Measurements from ENCODE around the gene NTHL1. TPM values are rescaled to one million over a fixed set of nuclear protein-coding genes. Genes with fewer than 3 reads are reported as not detected.
"Not testable (repeated sequence)": the region's sequence is repeated elsewhere in the genome, so short reads cannot be mapped to it uniquely, and the experiment has no call there.

The NTHL1 gene
- total RNA-seq, 4 donors from 2014 or later, result 22.8 to 56.7 (median 28.1) TPM

DNA sequence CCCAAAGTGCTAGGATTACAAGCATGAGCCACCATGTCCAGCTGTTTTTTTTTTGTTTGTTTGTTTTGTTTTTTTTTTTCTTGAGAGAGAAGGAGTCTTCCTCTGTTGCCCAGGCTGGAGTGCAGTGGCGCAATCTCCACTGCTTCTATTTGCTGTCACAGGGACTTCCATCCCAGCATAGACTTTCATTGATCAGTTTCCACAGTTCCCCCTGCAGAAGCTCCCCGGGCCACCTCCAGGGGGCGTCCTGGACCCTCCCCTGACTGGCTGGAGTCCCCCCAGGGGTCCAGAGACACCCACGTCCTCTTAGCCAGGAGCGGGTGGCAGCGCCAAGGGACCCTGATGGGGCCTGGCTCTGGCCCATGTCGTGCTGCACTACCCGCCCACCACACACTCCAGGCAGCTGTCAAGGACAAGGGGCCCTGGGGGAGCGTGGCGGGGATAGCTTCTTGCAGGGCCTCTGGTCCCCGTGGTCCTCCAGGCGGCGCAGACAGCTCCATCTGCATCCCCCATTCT is 31.2 kb downstream of the NTHL1 start:
- no peak overlapping the region for H3K27ac ChIP-seq
- no peaks in the 10 kb centered on the region for H3K36me3 ChIP-seq
- H3K27me3 ChIP-seq, result peaks cover 0 to 25% of the 10 kb centered on the region in 2 donors
- no peak overlapping the region for H3K4me3 ChIP-seq
- DNase-seq (ENCODE audit: low spot score in 2 of 2), result no peak
- no peak for TF ChIP-seq POLR2A (IDR thresholded peaks at IDR 0.05)
- no peak for TF ChIP-seq CTCF (IDR thresholded peaks at IDR 0.05)
- TF ChIP-seq EP300 (IDR thresholded peaks at IDR 0.05), result no peak
- no peaks in the 10 kb centered on the region for H3K9me3 ChIP-seq
- peaks cover 0 to 17% (median 4%) of the 10 kb centered on the region in 4 donors for H3K4me1 ChIP-seq
- 29 to 35% methylated on average over 11 to 13 of the region's 13 CpGs for WGBS, 2 donors

GRCh38 chr16:2015947-2016208 is 31.8 kb downstream of the NTHL1 start:
- 76 to 84% methylated on average over 7 of the region's 7 CpGs for WGBS, 2 donors
- Histone ChIP-seq H3K27me3 (peaks cover 0 to 19% of the 10 kb centered on the region in 2 donors), H3K27ac (no peak overlapping the region), H3K36me3 (no peaks in the 10 kb centered on the region), H3K9me3 (no peaks in the 10 kb centered on the region), H3K4me3 (no peak overlapping the region), H3K4me1 (peaks cover 0 to 17% (median 4%) of the 10 kb centered on the region in 4 donors)
- no peak for TF ChIP-seq EP300 (IDR thresholded peaks at IDR 0.05)
- TF ChIP-seq POLR2A (IDR thresholded peaks at IDR 0.05), result no peak
- no peak for TF ChIP-seq CTCF (IDR thresholded peaks at IDR 0.05)
- no peak for DNase-seq (ENCODE audit: low spot score in 2 of 2)

GRCh38 chr16:2015117-2015946 is 32.3 kb downstream of the NTHL1 start:
- 80 to 88% methylated on average over 24 of the region's 24 CpGs for WGBS, 2 donors
- DNase-seq (ENCODE audit: low spot score in 2 of 2), result no peak
- Histone ChIP-seq H3K9me3 (no peaks in the 10 kb centered on the region), H3K4me1 (peaks cover 0 to 17% (median 7%) of the 10 kb centered on the region in 4 donors), H3K36me3 (no peaks in the 10 kb centered on the region), H3K4me3 (no peak overlapping the region), H3K27ac (no peak overlapping the region), H3K27me3 (peaks cover 0 to 14% of the 10 kb centered on the region in 2 donors)
- TF ChIP-seq EP300 (IDR thresholded peaks at IDR 0.05) (no peak), CTCF (IDR thresholded peaks at IDR 0.05) (no peak), POLR2A (IDR thresholded peaks at IDR 0.05) (no peak)

DNA sequence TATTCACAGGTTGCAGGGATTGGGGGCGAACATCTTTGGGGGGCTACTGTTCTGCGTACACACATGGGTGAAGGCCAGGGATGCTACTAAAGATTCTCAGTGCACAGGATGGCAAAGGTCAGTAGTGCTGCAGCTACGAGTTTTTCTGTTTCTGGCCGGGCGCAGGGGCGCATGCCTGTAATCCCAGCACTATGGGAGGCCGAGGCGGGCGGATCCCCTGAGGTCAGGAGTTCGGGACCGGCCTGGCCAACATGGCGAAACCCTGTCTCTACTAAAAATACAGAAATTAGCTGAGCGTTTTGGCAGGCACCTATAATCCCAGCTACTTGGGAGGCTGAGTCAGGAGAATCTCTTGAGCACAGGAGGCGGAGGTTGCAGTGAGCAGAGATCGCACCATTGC is 34.1 kb downstream of the NTHL1 start:
- H3K4me3 ChIP-seq, result no peak overlapping the region
- no peak for DNase-seq (ENCODE audit: low spot score in 2 of 2)
- 73 to 81% methylated on average over 15 of the region's 15 CpGs for WGBS, 2 donors
- no peak for TF ChIP-seq EP300 (IDR thresholded peaks at IDR 0.05)
- TF ChIP-seq CTCF (IDR thresholded peaks at IDR 0.05), result no peak
- no peak for TF ChIP-seq POLR2A (IDR thresholded peaks at IDR 0.05)
- no peak overlapping the region for H3K27ac ChIP-seq
- peaks cover 0 to 15% (median 14%) of the 10 kb centered on the region in 4 donors for H3K4me1 ChIP-seq
- H3K36me3 ChIP-seq, result no peaks in the 10 kb centered on the region
- H3K9me3 ChIP-seq, result no peaks in the 10 kb centered on the region
- H3K27me3 ChIP-seq, result no peaks in the 10 kb centered on the region

- WGBS, 2 donors, result 81 to 91% methylated on average over 9 of the region's 9 CpGs
- H3K4me3 ChIP-seq; H3K36me3 ChIP-seq; DNase-seq (ENCODE audit: low spot score in 2 of 2); H3K9me3 ChIP-seq; H3K27ac ChIP-seq; H3K27me3 ChIP-seq: not testable (repeated sequence)
- H3K4me1 ChIP-seq, result peaks cover 4 to 33% (median 32%) of the 10 kb centered on the region in 4 donors
These were observed 35.9 kb downstream of the NTHL1 start for GRCh38 chr16:2011726-2012125.
